ENCODE data around the gene KRT10.

KRT10 gene

GRCh38 chr17:40830085-40830776 lies 7.8 kb upstream of the KRT10 start:
- no peak overlapping the region for H3K9ac ChIP-seq (ENCODE audit: low read depth, low read length)
- H3K4me2 ChIP-seq (ENCODE audit: low read length): no peak overlapping the region
- H3K4me3 ChIP-seq (ENCODE audit: low read length): no peak overlapping the region
- H3K27me3 ChIP-seq (ENCODE audit: control insufficient read depth, insufficient read depth, low read length): no peaks in the 10 kb centered on the region
- no peaks in the 10 kb centered on the region for H3K9me3 ChIP-seq (replicated peaks; ENCODE audit: low read length)
- no peaks in the 10 kb centered on the region for H3K36me3 ChIP-seq (ENCODE audit: insufficient read depth, low read length)
- no peaks in the 10 kb centered on the region for H3K4me1 ChIP-seq (ENCODE audit: control insufficient read depth, insufficient read depth, low read length)

DNA sequence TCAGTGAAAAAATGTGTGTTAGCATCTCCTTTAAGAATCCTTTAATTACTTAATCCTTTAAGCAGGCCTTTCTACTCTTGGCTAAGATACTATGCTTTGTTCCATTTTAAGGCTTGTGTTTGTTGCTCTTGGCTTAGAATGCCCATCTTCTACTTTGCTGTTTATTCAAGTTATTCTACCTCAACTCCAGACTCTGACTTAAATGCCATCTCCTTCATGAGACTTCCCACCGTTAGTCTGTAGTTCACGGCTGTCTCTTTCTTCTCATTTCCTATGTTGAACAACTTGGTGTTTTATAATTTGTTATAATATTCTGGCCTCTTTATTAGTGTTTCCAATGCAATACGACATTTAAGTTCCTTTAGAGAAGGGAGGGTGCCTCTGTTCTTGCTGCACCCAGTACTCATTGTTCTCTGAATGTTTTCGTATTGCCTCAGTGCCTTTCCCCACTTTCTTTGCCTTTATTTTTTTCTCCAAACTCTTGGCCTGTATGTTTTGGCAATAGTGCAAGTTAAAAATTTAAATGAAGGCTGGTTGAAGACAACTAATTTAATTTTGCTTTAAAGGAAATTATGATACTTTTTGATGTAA lies 6.1 kb upstream of the KRT10 start:
- Histone ChIP-seq H3K4me1 (ENCODE audit: control insufficient read depth, insufficient read depth, low read length) (no peaks in the 10 kb centered on the region), H3K4me3 (ENCODE audit: low read length) (no peak overlapping the region), H3K4me2 (ENCODE audit: low read length) (no peak overlapping the region), H3K9ac (ENCODE audit: low read depth, low read length) (no peak overlapping the region), H3K27me3 (ENCODE audit: control insufficient read depth, insufficient read depth, low read length) (no peaks in the 10 kb centered on the region), H3K36me3 (ENCODE audit: insufficient read depth, low read length) (no peaks in the 10 kb centered on the region), H3K9me3 (replicated peaks; ENCODE audit: low read length) (no peaks in the 10 kb centered on the region)

DNA sequence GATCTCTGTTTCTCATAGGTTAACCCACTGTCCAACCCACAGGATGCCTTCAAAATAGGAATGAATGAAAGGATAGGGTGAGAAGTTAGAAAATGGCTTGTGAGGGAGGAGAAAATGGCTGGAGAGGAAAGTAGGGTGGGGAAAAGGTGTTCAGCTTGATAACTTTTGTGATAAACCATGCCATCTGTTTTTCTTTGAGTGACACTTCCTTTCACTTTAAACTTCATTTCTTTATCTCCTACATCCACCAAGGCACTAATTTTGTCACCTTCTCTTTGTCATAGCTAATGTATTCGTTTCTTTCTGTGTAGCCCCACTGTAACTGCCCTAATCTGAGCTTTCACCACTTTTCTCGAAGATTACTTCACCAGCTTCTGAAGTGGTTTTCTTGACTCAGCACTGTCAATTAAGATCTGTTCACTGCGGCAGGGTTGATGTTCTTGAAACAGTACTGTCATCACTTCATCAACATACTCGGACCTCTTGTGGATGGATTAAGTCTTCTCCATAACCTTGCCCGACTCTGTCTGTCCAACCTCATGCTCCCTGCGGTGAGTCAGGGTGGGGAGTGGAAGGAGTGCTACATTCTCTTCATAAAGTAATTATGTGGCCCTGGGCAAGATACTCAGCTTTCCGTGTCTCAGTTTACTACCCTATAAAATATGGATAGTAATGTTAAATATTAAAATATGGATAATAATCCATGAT lies 5.5 kb upstream of the KRT10 start:
- no peaks in the 10 kb centered on the region for H3K4me1 ChIP-seq (ENCODE audit: control insufficient read depth, insufficient read depth, low read length)
- no peak overlapping the region for H3K4me2 ChIP-seq (ENCODE audit: low read length)
- no peak overlapping the region for H3K9ac ChIP-seq (ENCODE audit: low read depth, low read length)
- H3K9me3 ChIP-seq (replicated peaks; ENCODE audit: low read length): no peaks in the 10 kb centered on the region
- no peaks in the 10 kb centered on the region for H3K27me3 ChIP-seq (ENCODE audit: control insufficient read depth, insufficient read depth, low read length)
- H3K36me3 ChIP-seq (ENCODE audit: insufficient read depth, low read length): no peaks in the 10 kb centered on the region
- no peak overlapping the region for H3K4me3 ChIP-seq (ENCODE audit: low read length)

GRCh38 chr17:40825599-40825998 lies 3.2 kb upstream of the KRT10 start:
- no peaks in the 10 kb centered on the region for H3K4me1 ChIP-seq (ENCODE audit: control insufficient read depth, insufficient read depth, low read length)
- H3K4me2 ChIP-seq (ENCODE audit: low read length): no peak overlapping the region
- H3K4me3 ChIP-seq (ENCODE audit: low read length): no peak overlapping the region
- H3K36me3 ChIP-seq (ENCODE audit: insufficient read depth, low read length): no peaks in the 10 kb centered on the region
- H3K9me3 ChIP-seq (replicated peaks; ENCODE audit: low read length): no peaks in the 10 kb centered on the region
- no peaks in the 10 kb centered on the region for H3K27me3 ChIP-seq (ENCODE audit: control insufficient read depth, insufficient read depth, low read length)
- H3K9ac ChIP-seq (ENCODE audit: low read depth, low read length): no peak overlapping the region

GRCh38 chr17:40824015-40824832 lies 1.8 kb upstream of the KRT10 start:
- Histone ChIP-seq H3K4me3 (ENCODE audit: low read length) (no peak overlapping the region), H3K4me1 (ENCODE audit: control insufficient read depth, insufficient read depth, low read length) (peaks cover 8% of the 10 kb centered on the region)

GRCh38 chr17:40821536-40821935 lies 878 bp downstream of the KRT10 start:
- Histone ChIP-seq H3K4me1 (ENCODE audit: control insufficient read depth, insufficient read depth, low read length) (peaks cover 8% of the 10 kb centered on the region), H3K9me3 (replicated peaks; ENCODE audit: low read length) (no peaks in the 10 kb centered on the region), H3K9ac (ENCODE audit: low read depth, low read length) (no peak overlapping the region), H3K27me3 (ENCODE audit: control insufficient read depth, insufficient read depth, low read length) (no peaks in the 10 kb centered on the region), H3K4me2 (ENCODE audit: low read length) (no peak overlapping the region), H3K36me3 (ENCODE audit: insufficient read depth, low read length) (peaks cover 5% of the 10 kb centered on the region), H3K4me3 (ENCODE audit: low read length) (no peak overlapping the region)

More at GRCh38 chr17:40824015-40824832, 1.8 kb upstream of the KRT10 start:
- H3K9me3 ChIP-seq (replicated peaks; ENCODE audit: low read length): no peaks in the 10 kb centered on the region
- H3K9ac ChIP-seq (ENCODE audit: low read depth, low read length): no peak overlapping the region
- H3K27me3 ChIP-seq (ENCODE audit: control insufficient read depth, insufficient read depth, low read length): no peaks in the 10 kb centered on the region
- H3K36me3 ChIP-seq (ENCODE audit: insufficient read depth, low read length): no peaks in the 10 kb centered on the region
- no peak overlapping the region for H3K4me2 ChIP-seq (ENCODE audit: low read length)

- H3K4me1 ChIP-seq (ENCODE audit: control insufficient read depth, insufficient read depth, low read length): peaks cover 8% of the 10 kb centered on the region
- no peak overlapping the region for H3K9ac ChIP-seq (ENCODE audit: low read depth, low read length)
- H3K4me2 ChIP-seq (ENCODE audit: low read length): peak overlapping the region; percentile 88
- H3K4me3 ChIP-seq (ENCODE audit: low read length): peak overlapping the region; percentile 73
- H3K9me3 ChIP-seq (replicated peaks; ENCODE audit: low read length): no peaks in the 10 kb centered on the region
- peaks cover 5% of the 10 kb centered on the region for H3K36me3 ChIP-seq (ENCODE audit: insufficient read depth, low read length)
- H3K27me3 ChIP-seq (ENCODE audit: control insufficient read depth, insufficient read depth, low read length): no peaks in the 10 kb centered on the region
Measured at GRCh38 chr17:40820228-40820838, 2.1 kb downstream of the KRT10 start.

DNA sequence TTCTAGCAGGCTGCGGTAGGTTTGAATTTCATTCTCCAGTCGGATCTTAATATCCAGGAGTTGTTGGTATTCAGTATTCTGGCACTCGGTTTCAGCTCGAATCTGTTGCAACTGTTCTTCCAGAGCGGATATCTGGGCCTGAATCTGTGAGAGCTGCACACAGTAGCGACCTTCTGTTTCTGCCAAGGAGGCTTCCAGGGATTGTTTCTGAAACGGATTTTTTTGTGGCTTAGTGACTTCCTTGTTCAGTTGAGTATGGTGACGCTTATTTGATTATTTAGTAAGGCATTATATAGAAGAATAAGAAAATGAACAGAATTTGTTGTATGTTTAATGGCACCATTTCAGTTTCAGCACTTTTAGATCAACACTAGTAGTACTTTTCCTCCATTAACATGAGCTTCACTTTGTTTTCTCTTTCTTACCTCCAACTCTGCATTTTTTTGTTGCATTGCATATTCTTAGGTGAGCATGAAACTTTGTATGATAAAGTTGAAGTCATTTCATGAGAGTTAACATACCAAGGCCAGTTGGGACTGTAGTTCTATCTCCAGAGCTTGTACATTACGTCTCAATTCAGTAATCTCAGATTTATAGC lies 2.8 kb downstream of the KRT10 start:
- Histone ChIP-seq H3K4me1 (ENCODE audit: control insufficient read depth, insufficient read depth, low read length) (peaks cover 8% of the 10 kb centered on the region), H3K9me3 (replicated peaks; ENCODE audit: low read length) (no peaks in the 10 kb centered on the region), H3K27me3 (ENCODE audit: control insufficient read depth, insufficient read depth, low read length) (no peaks in the 10 kb centered on the region), H3K36me3 (ENCODE audit: insufficient read depth, low read length) (peaks cover 5% of the 10 kb centered on the region), H3K9ac (ENCODE audit: low read depth, low read length) (peak overlapping the region; percentile 93), H3K4me3 (ENCODE audit: low read length) (peak overlapping the region; percentile 73), H3K4me2 (ENCODE audit: low read length) (peak overlapping the region; percentile 88)

- peaks cover 5% of the 10 kb centered on the region for H3K36me3 ChIP-seq (ENCODE audit: insufficient read depth, low read length)
- no peaks in the 10 kb centered on the region for H3K9me3 ChIP-seq (replicated peaks; ENCODE audit: low read length)
- H3K27me3 ChIP-seq (ENCODE audit: control insufficient read depth, insufficient read depth, low read length): no peaks in the 10 kb centered on the region
- H3K9ac ChIP-seq (ENCODE audit: low read depth, low read length): peak overlapping the region; percentile 93
- H3K4me1 ChIP-seq (ENCODE audit: control insufficient read depth, insufficient read depth, low read length): peaks cover 8% of the 10 kb centered on the region
- H3K4me2 ChIP-seq (ENCODE audit: low read length): peak overlapping the region; percentile 89
- peak overlapping the region; percentile 73 for H3K4me3 ChIP-seq (ENCODE audit: low read length)
Measured at GRCh38 chr17:40818733-40819527, 3.5 kb downstream of the KRT10 start.

- Histone ChIP-seq H3K4me3 (ENCODE audit: low read length) (peak overlapping the region; percentile 73), H3K4me1 (ENCODE audit: control insufficient read depth, insufficient read depth, low read length) (peaks cover 8% of the 10 kb centered on the region), H3K9ac (ENCODE audit: low read depth, low read length) (peak overlapping the region; percentile 93), H3K9me3 (replicated peaks; ENCODE audit: low read length) (no peaks in the 10 kb centered on the region), H3K36me3 (ENCODE audit: insufficient read depth, low read length) (peaks cover 5% of the 10 kb centered on the region), H3K4me2 (ENCODE audit: low read length) (peak overlapping the region; percentile 89), H3K27me3 (ENCODE audit: control insufficient read depth, insufficient read depth, low read length) (no peaks in the 10 kb centered on the region)
Measured at GRCh38 chr17:40818343-40818732, 4.1 kb downstream of the KRT10 start.

Data from skeletal muscle satellite cell (primary cell).